Retina (tissue), 1 donor: ENCODE data around the gene XXYLT1.

Experiments
- DNase-seq: peaks from one replicate; pipeline ENCODE4 v3.0.0-alpha.2; 2016

The XXYLT1 gene

GRCh38 chr3:195148549-195148948 is 122.4 kb downstream of the XXYLT1 start:
- DNase-seq: peak; percentile 33

GRCh38 chr3:195147649-195148080 is 123.3 kb downstream of the XXYLT1 start:
- DNase-seq: no peak

- DNase-seq: no peak
Observed at GRCh38 chr3:195146131-195146530, 124.8 kb downstream of the XXYLT1 start.

- DNase-seq: no peak
Observed at GRCh38 chr3:195145579-195145978, 125.4 kb downstream of the XXYLT1 start.

- DNase-seq: no peak
Observed at GRCh38 chr3:195143221-195143620, 127.7 kb downstream of the XXYLT1 start.

- no peak for DNase-seq
Observed at GRCh38 chr3:195142519-195142918, 128.4 kb downstream of the XXYLT1 start.

- DNase-seq: no peak
Observed at GRCh38 chr3:195140816-195141793, 129.9 kb downstream of the XXYLT1 start.

GRCh38 chr3:195140410-195140809 is 130.5 kb downstream of the XXYLT1 start:
- no peak for DNase-seq

- DNase-seq: no peak
Observed at GRCh38 chr3:195139876-195140240, 131.1 kb downstream of the XXYLT1 start.

GRCh38 chr3:195139091-195139875 is 131.7 kb downstream of the XXYLT1 start:
- DNase-seq: no peak

GRCh38 chr3:195137638-195138588 is 133.0 kb downstream of the XXYLT1 start:
- DNase-seq: no peak

- no peak for DNase-seq
Observed at GRCh38 chr3:195135917-195136316, 135.0 kb downstream of the XXYLT1 start.

GRCh38 chr3:195134431-195134830 is 136.5 kb downstream of the XXYLT1 start:
- DNase-seq: no peak

GRCh38 chr3:195133462-195133861 is 137.5 kb downstream of the XXYLT1 start:
- DNase-seq: no peak

GRCh38 chr3:195133013-195133412 is 137.9 kb downstream of the XXYLT1 start:
- no peak for DNase-seq

GRCh38 chr3:195131176-195131575 is 139.8 kb downstream of the XXYLT1 start:
- DNase-seq: no peak

GRCh38 chr3:195129644-195130492 is 141.1 kb downstream of the XXYLT1 start:
- no peak for DNase-seq

- no peak for DNase-seq
Observed at GRCh38 chr3:195129072-195129643, 141.8 kb downstream of the XXYLT1 start.

- DNase-seq: no peak
Observed at GRCh38 chr3:195128255-195129071, 142.5 kb downstream of the XXYLT1 start.

- no peak for DNase-seq
Observed at GRCh38 chr3:195126056-195126605, 144.8 kb downstream of the XXYLT1 start.
